B cell (primary cell): Measurements from ENCODE around the gene HTR7.

Experiments used
- CTCF ChIP-seq: fragments of 200-600 bp; IDR thresholded peaks from one replicate; pipeline ENCODE4 v1.8.0; 2022; ENCODE audit warnings: antibody characterized with exemption, mild to moderate bottlenecking
- EZH2 ChIP-seq: IDR thresholded peaks from 2 replicates; pipeline ENCODE4 v1.6.1; 2012; ENCODE audit warnings: borderline replicate concordance, low read depth, mild to moderate bottlenecking, moderate library complexity, low read length; ENCODE audit not compliant: insufficient read depth, poor library complexity, severe bottlenecking

- no peak for TF ChIP-seq CTCF
- no peak for TF ChIP-seq EZH2
These were observed 70.2 kb downstream of the HTR7 start for GRCh38 chr10:90787393-90788198.
